ENCODE data around the gene P2RY2.

P2RY2 gene

DNA sequence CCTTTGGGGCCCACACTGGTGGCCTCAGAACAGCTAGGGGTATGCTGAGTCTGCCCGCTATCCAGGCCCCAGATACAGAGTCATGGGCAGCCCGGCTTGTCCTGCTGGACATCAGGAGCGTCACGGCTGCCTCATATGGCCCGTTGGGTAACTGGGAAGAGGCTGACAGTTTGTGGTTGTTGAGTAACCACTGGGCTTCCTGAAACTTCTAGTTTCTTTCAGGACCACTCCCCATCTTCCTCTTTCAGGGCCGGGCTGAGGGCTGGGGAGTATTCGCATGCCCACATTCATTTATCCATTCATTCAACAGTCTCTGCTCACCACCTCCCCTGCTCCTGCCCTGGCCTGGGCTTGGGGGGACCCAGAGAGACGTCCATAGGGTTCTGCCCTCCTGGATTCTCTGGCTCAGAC lies 13.4 kb upstream of the P2RY2 start:
- Mint-ChIP-seq H3K4me1 (ENCODE audit: low read depth) (peaks cover 4% of the 10 kb centered on the region), H3K36me3 (ENCODE audit: low read depth) (no peaks in the 10 kb centered on the region), H3K27ac (no peak overlapping the region), H3K27me3 (ENCODE audit: low read depth) (peaks cover 37% of the 10 kb centered on the region), H3K4me3 (no peak overlapping the region), H3K9me3 (no peaks in the 10 kb centered on the region)
- no peak for DNase-seq (ENCODE audit: low spot score)

DNA sequence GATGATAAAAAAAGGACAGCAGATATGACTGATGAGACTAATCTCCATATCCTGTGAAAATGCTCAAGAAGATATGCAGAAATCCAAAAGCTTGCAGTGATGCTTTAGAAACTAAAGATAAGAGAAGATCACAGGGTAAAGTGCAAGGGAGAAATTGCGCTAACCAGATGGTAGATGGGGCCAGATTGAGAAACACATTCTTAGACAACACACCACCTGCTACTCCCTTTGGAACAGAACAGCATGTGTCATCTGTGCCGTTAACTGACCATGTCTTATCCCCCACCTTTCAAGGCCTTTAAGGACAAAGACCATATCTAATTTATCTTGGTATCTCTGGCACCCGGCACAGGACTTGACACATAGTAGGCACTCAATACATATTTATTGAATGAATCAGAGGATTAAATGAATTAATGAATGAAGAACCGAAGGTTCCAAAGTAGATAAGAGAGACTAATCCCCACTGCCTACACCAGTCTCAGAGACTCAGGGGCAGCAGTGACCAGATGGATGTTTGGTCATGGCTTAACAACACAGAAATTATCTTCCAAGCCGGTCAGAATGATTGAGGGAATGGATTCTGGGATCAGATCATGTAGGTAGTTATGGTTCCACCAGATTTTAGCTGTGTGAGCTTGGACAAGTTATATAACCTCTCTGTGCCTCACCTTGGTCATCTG lies 12.3 kb upstream of the P2RY2 start:
- Mint-ChIP-seq H3K4me1 (ENCODE audit: low read depth) (peaks cover 4% of the 10 kb centered on the region), H3K36me3 (ENCODE audit: low read depth) (no peaks in the 10 kb centered on the region), H3K9me3 (no peaks in the 10 kb centered on the region), H3K27ac (no peak overlapping the region), H3K4me3 (no peak overlapping the region), H3K27me3 (ENCODE audit: low read depth) (peaks cover 38% of the 10 kb centered on the region)
- no peak for DNase-seq (ENCODE audit: low spot score)

DNA sequence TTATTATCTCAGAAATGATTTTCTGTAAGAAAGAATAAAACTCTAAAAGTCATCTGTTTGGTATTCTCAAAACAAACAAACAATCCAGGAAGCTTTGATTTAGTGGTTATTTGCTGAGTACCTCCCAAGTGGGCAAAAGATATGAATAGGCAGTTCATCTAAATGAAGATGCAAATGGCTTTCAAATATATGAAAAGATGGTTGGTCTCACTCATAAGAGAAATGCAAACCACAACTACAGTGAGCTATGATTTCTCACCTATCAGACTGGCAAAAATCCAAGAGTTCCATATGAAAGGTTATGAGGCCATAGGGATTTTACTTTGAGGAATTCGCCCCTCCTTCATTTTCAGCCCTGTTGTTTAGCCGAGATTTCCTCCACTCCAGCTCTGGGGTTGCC lies 11.3 kb upstream of the P2RY2 start:
- peaks cover 4% of the 10 kb centered on the region for H3K4me1 Mint-ChIP-seq (ENCODE audit: low read depth)
- H3K9me3 Mint-ChIP-seq = no peaks in the 10 kb centered on the region
- H3K36me3 Mint-ChIP-seq (ENCODE audit: low read depth) = no peaks in the 10 kb centered on the region
- H3K27me3 Mint-ChIP-seq (ENCODE audit: low read depth) = peaks cover 42% of the 10 kb centered on the region
- no peak for DNase-seq (ENCODE audit: low spot score)
- no peak overlapping the region for H3K27ac Mint-ChIP-seq
- no peak overlapping the region for H3K4me3 Mint-ChIP-seq

DNA sequence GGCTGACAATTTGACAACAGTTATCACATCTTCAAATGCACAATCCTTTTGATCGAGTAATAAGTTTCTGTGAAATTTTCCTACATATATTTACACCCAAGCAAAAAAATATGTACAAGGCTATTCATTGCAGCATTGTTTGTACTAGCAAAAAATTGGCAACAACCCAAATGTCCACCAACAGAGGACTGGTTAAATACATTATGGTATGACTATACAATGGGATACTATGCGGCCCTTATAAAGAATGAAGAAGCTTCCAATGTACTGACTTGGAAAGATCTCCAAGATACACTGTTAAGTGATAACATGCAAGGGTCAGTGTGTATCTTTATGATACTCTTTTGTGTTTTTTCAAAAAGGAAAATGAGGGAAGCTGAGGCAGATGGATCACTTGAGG lies 8.2 kb upstream of the P2RY2 start:
- Mint-ChIP-seq H3K4me1 (ENCODE audit: low read depth) (peaks cover 3% of the 10 kb centered on the region), H3K36me3 (ENCODE audit: low read depth) (no peaks in the 10 kb centered on the region), H3K27ac (no peak overlapping the region), H3K4me3 (no peak overlapping the region), H3K9me3 (no peaks in the 10 kb centered on the region), H3K27me3 (ENCODE audit: low read depth) (peaks cover 35% of the 10 kb centered on the region)
- DNase-seq (ENCODE audit: low spot score) = no peak

DNA sequence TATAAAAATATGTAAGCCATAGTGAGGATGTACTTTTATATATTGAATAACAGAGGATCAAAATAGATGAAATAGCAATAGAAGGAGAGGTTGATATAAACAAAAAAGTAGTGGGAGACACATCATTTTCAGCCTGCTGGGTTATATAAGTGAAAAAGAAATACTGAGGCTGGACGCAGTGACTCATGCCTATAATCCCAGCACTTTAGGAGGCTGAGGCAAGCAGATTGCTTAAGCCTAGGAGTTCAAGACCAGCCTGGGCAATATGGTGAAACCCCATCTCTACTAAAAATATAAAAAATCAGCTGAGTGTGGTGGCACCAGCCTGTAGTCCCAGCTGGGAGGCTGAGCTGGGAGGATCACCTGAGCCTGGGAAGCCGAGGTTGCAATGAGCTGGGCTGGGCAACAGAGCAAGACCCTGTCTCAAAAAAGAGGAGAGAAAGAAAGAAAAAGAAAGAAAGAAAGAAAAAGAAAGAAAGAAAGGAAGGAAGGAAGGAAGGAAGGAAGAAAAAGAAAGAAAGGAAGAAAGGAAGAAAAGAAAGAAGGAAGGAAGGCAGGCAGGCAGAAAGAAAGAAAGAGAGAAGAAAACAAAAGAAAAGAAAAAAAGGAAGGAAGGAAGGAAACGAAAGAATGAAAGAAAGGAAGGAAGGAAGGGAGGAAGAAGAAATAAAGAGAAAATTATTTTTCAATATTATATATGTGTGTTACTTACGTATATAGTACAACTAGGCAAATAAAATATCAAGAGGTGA lies 7.0 kb upstream of the P2RY2 start:
- DNase-seq (ENCODE audit: low spot score) = no peak
- peaks cover 27% of the 10 kb centered on the region for H3K27me3 Mint-ChIP-seq (ENCODE audit: low read depth)
- H3K4me1 Mint-ChIP-seq (ENCODE audit: low read depth) = no peaks in the 10 kb centered on the region
- H3K36me3 Mint-ChIP-seq (ENCODE audit: low read depth) = no peaks in the 10 kb centered on the region
- no peak overlapping the region for H3K4me3 Mint-ChIP-seq
- H3K9me3 Mint-ChIP-seq = no peaks in the 10 kb centered on the region
- H3K27ac Mint-ChIP-seq = no peak overlapping the region

DNA sequence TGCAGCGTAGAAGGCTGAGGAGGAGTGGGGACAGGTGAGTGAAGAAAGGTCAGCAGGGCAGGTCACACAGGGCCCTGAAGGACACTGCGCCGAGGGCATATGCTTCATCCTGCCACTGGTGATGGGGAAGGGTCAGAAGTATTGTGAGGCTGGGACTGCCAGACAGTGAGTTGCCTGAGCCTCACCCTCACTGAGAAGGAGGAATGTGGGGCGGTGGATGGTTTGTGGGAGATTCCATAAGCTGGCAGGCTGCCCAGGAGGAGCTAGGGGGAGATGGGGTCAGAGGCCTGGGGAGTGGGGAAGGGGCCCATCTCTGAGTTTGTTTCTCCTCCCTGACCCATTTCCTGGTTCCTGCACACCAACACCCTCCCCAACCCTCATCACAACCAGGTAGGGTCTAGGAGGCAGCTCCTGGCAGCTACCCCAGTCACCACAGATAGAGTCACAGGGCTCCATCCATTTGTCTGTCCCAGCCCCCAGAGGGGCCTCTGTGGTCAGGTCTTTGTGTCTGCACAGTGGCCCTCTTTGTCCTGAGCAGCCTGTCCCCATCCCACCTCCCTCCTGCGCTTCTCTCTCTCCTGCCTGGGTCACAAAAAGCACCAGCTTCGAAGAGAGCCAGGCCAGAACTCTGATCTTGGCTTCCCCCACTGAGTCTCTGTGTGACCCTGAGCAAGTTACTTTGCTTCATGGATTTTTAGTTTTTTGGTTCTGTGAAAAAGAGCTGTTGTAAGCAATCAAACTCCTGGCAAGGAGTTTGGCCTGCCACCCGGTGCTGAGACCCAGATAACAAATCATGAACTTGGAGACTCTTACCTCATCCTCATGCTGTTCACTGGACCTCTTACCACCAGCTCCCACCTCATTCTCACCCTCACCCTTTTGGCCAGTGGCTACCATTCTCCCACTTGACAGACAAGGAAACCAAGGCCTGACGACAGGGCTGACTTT lies 4.6 kb upstream of the P2RY2 start:
- H3K4me1 Mint-ChIP-seq (ENCODE audit: low read depth) = no peaks in the 10 kb centered on the region
- no peak overlapping the region for H3K27ac Mint-ChIP-seq
- H3K27me3 Mint-ChIP-seq (ENCODE audit: low read depth) = peaks cover 24% of the 10 kb centered on the region
- H3K9me3 Mint-ChIP-seq = no peaks in the 10 kb centered on the region
- no peak overlapping the region for H3K4me3 Mint-ChIP-seq
- H3K36me3 Mint-ChIP-seq (ENCODE audit: low read depth) = no peaks in the 10 kb centered on the region
- DNase-seq (ENCODE audit: low spot score) = no peak

DNA sequence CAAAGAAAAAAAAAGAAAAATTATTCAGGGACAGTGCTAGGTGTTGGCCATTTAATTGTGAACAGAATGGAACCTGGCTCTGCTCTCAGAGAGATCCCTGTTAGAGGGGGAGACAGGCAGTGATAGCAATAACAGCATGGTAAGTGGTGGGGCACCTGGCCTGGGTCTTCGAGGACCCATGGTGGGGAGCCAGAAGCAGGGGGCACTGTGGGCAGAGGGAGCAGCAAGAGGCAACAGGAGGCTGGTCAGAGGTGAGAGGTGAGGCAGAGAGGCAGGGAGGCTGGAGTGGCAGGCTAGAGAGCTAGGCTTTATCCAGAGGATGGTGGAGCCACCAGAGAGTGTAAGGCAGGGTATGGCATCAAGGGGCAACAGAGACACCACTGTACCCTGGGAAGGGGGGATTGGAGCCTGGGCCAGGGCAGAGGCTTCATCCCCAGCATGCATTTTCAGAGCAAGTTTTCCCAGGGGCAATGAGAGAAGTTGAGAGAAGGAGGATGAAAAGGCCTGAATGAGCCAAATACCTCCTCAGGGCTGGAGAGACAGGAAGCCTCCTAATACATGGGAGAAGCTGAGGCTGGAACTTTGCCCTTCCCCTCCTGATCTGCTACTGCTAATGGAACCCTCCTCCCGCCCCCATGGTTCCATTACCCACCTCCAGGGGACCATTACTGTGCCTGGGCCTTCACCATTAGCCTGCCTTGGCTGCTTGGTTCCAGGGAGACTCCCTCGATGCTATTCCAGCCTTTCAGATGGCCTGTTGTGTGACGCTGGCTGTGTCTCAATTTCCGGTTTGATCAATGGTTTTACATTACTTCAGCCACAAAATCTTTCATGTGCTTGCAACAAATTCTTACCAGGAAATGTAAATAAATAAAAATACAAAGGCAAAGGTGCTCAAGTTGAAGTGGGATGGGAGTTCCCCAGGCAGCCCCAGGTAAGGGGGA lies 2.6 kb upstream of the P2RY2 start:
- no peaks in the 10 kb centered on the region for H3K36me3 Mint-ChIP-seq (ENCODE audit: low read depth)
- no peaks in the 10 kb centered on the region for H3K4me1 Mint-ChIP-seq (ENCODE audit: low read depth)
- peaks cover 39% of the 10 kb centered on the region for H3K27me3 Mint-ChIP-seq (ENCODE audit: low read depth)
- DNase-seq (ENCODE audit: low spot score) = no peak
- no peak overlapping the region for H3K27ac Mint-ChIP-seq
- H3K4me3 Mint-ChIP-seq = no peak overlapping the region
- no peaks in the 10 kb centered on the region for H3K9me3 Mint-ChIP-seq

DNA sequence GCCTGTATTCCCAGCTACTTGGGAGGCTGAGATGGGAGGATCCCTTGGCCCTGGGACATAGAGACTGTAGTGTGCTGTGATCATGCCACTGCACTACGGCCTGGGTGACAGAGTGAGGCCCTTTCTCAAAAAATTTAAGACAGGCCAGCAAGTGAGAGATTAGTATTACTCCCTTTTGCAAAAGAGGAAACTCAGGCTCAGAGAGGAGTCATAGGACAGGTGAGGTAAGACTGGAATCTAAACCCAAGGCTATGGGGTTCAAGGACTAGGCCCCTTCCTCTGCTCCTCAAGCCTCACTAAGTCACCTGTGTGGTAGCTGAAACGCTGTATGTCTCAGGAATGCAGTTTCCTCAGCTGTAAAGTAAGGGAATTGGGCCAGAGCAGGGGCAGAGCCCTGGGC lies 1.6 kb upstream of the P2RY2 start:
- H3K9me3 Mint-ChIP-seq = no peaks in the 10 kb centered on the region
- no peak overlapping the region for H3K4me3 Mint-ChIP-seq

DNA sequence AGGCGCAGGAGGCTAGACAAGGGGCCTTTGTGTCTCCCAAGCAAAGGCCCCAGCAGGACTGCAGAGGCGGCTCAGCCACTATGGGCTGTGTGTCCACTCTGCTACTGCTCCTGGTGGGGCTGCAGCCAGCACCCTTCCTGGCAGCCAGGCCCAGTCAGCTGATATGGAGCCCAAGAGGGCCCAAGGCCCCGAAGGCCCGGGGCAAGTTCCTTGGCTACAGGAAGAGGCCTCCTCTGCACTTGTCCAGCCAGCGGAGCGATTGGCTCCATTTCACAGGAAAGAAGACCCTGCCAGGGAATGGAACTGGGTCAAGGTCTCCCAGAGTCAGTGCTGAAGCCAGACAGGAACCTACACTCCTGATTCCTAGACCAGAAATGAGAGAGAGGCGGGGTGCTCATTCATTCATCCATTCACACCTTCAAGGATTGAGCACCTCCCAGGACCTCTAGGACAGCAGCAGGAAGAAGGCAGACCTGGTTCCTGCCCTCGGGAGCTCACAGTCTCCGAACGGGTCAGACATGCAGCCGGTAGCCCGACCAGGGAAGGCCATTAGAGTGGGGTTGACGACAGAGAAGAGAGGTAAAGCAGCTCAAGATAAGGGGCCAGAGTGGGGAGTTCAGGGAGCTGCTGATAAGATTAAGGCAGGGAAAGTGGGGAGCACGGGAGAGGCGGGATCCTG lies 811 bp upstream of the P2RY2 start:
- Mint-ChIP-seq H3K9me3 (no peaks in the 10 kb centered on the region), H3K36me3 (ENCODE audit: low read depth) (no peaks in the 10 kb centered on the region), H3K27me3 (ENCODE audit: low read depth) (peaks cover 36% of the 10 kb centered on the region), H3K4me3 (peak overlapping the region; percentile 44), H3K4me1 (ENCODE audit: low read depth) (no peaks in the 10 kb centered on the region), H3K27ac (no peak overlapping the region)
- DNase-seq (ENCODE audit: low spot score) = no peak

More for the DNA sequence above, 1.6 kb upstream of the P2RY2 start:
- DNase-seq (ENCODE audit: low spot score) = no peak
- Mint-ChIP-seq H3K4me1 (ENCODE audit: low read depth) (no peaks in the 10 kb centered on the region), H3K27me3 (ENCODE audit: low read depth) (peaks cover 35% of the 10 kb centered on the region), H3K27ac (no peak overlapping the region), H3K36me3 (ENCODE audit: low read depth) (no peaks in the 10 kb centered on the region)

DNA sequence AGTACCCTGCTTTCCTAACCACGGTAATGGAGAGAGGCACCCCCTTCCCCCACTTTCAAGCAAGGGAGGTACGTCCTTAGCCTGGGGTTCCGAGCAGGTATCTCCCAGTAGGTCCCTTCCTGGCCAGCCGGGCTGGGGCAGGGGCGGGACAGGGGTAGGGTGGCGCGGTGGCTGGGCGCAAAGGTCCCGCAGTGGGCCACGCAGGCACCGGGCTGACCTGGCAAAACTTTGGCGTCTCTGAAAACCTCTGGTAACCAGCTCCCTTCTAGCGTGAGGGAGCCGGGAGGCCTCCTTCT lies 323 bp upstream of the P2RY2 start:
- H3K36me3 Mint-ChIP-seq (ENCODE audit: low read depth) = no peaks in the 10 kb centered on the region
- no peak for DNase-seq (ENCODE audit: low spot score)
- no peaks in the 10 kb centered on the region for H3K9me3 Mint-ChIP-seq
- peaks cover 40% of the 10 kb centered on the region for H3K27me3 Mint-ChIP-seq (ENCODE audit: low read depth)
- no peaks in the 10 kb centered on the region for H3K4me1 Mint-ChIP-seq (ENCODE audit: low read depth)
- H3K27ac Mint-ChIP-seq = no peak overlapping the region
- no peak overlapping the region for H3K4me3 Mint-ChIP-seq

DNA sequence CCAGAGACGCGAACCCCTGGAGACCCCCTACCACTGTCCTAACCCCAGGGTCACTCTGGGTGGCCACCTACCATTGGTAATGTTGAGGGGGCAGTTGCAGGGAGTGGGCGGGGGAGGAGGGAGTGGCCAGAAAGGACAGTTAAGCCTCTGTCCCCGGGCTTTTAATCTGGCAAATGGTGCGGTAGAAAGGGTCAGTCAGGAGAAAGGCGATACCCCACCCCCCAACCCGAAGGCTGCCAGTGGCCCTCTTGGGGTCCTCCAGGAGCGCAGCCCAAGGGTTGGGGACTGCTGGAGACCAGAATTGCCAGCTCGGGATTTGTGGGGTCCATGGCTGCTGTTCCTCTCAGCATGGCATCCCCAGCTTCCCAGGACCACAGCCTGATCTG lies 742 bp downstream of the P2RY2 start:
- DNase-seq (ENCODE audit: low spot score) = no peak
- no peak overlapping the region for H3K27ac Mint-ChIP-seq
- H3K27me3 Mint-ChIP-seq (ENCODE audit: low read depth) = peaks cover 43% of the 10 kb centered on the region
- no peak overlapping the region for H3K4me3 Mint-ChIP-seq
- H3K4me1 Mint-ChIP-seq (ENCODE audit: low read depth) = no peaks in the 10 kb centered on the region
- H3K9me3 Mint-ChIP-seq = no peaks in the 10 kb centered on the region
- H3K36me3 Mint-ChIP-seq (ENCODE audit: low read depth) = no peaks in the 10 kb centered on the region

DNA sequence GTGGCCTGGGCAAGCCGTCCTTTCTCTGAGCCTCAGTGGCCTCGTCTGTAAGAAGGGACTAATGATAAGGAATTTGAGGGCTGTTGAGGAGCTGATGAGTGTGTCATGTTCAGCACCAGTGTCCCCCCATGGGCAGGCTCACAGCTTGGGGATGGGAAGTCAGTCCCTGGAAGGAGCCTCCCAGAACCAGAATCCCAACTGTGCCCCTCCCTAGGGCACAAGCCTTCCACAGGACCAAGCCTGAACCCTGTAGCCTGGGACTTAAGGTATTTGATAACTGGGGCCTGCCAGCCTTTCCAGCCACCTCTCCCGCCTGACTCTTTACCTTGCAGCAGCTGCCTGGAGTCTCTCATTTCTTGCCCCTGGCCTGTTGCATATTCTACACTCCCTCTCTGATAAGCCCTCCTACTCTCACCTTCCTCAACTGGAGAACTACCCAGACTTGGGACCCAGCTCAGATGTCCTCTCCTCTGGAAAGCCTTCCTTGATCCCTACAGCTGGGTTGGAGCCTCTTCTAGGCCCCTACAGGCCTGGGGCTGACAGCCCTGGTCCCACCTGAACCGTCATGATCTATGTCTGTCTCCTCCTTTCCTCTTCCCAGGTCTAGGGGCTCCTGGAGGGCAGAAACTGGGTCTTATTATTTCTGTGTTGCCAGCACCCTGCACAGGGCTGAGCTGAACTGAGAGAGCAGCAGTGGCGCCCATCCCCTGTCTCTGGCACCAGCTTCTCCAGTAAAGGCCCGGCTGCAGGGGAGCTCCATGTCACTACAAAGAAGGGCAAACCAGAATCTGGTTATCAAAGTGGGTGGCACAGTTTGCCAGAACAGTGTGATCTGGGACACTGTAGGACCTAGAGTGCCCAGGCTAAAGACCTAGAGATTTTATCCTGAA lies 1.6 kb downstream of the P2RY2 start:
- Mint-ChIP-seq H3K27ac (no peak overlapping the region), H3K4me3 (peak overlapping the region; percentile 64)
- DNase-seq (ENCODE audit: low spot score) = no peak

More for the DNA sequence above, 1.6 kb downstream of the P2RY2 start:
- Mint-ChIP-seq H3K4me1 (ENCODE audit: low read depth) (peaks cover 4% of the 10 kb centered on the region), H3K9me3 (no peaks in the 10 kb centered on the region), H3K36me3 (ENCODE audit: low read depth) (no peaks in the 10 kb centered on the region), H3K27me3 (ENCODE audit: low read depth) (peaks cover 44% of the 10 kb centered on the region)

Measured in T-helper 2 cell treated with Interferon-gamma antibody and Interleukin-4, amounts not matched to agents 5 μg/mL and 100 μg/mL, for 36 hours (primary cell).